ENCODE measurements around the gene NDOR1. TPM values are rescaled to one million over a fixed set of nuclear protein-coding genes. Genes with fewer than 3 reads are reported as not detected.
A peak's percentile ranks its signal among the peaks of the same experiment; 100 is the strongest.
"Not testable (repeated sequence)": the region's sequence is repeated elsewhere in the genome, so short reads cannot be mapped to it uniquely, and the experiment has no call there.

Gene NDOR1
- total RNA-seq, 1 experiment from 2014 or later: 22.7 TPM

DNA sequence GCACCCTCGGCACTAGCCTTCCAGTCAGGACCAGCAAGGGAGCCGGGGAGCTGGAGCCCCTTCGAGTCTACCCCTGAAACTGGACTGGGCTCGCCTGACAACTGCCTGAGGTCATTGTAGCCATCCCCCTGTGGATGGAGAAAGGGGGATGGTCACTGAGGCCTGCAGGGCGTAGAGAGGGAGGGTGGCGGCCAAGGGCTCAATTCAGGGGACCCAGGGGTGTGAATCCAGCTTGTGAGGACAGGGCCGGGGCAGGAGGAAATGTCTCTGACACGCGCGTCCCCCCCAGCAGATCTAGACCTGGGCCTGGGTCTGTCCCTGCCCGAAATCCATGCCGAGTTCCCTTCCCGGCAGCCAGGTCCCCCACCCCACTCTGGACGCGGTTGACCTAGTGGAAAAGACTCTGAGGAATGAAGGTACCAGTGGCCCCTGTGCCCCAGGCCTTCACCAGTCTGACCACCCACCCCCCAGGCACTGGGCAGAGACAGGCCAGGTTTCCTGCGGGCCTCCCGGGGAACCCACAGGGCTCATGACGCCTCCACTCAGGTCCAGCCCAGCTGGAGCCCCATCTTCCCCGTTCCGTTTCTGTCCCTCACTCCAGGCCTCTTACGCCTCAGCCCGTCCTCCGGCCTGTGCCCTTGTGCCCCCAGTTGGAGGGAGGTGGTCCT lies 26.0 kb downstream of the NDOR1 start:
- Histone ChIP-seq H3K36me3 (replicated peaks; ENCODE audit: control insufficient read depth, insufficient read depth, low read length) (no peaks in the 10 kb centered on the region), H3K4me3 (ENCODE audit: insufficient read depth, low read depth, low read length) (no peak overlapping the region), H3K27me3 (ENCODE audit: control insufficient read depth, insufficient read depth, low read length) (no peaks in the 10 kb centered on the region)
- DNase-seq: no peak

DNA sequence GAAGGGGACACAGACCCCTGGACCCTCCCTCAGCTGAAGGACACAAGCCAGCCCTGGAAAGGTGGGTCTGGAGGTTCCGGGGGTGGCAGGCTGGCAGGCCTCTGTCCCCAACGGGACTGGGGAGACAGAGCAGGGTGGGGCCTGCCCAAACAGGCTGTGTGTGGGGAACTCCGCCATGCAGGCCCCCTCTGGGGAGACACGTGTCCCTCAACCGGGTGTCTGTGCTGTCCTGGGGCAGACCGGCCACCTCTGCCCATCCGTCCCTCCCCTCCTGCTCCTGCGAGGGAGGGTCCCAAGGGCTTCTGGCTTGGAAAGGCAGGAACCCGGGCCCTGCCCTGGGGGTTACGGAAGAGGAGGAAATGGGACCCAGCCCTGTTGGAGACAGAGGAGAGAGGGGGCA lies 26.6 kb downstream of the NDOR1 start:
- Histone ChIP-seq H3K36me3 (replicated peaks; ENCODE audit: control insufficient read depth, insufficient read depth, low read length) (no peaks in the 10 kb centered on the region), H3K27me3 (ENCODE audit: control insufficient read depth, insufficient read depth, low read length) (no peaks in the 10 kb centered on the region), H3K4me3 (ENCODE audit: insufficient read depth, low read depth, low read length) (no peak overlapping the region)
- no peak for DNase-seq

DNA sequence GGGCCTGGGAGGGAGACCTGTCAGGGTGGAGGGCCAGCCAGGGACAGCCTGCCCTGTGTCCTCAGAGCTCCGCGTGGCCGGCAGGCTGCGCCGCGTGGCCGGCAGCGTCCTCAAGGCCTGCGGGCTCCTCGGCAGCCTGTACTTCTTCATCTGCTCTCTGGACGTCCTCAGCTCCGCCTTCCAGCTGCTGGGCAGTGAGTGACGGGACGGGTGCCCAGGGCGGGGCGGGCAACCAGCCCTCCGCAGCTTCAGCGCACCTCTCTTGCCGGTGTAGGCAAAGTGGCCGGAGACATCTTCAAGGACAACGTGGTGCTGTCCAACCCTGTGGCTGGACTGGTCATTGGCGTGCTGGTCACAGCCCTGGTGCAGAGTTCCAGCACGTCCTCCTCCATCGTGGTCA lies 27.0 kb downstream of the NDOR1 start:
- no peaks in the 10 kb centered on the region for H3K36me3 ChIP-seq (replicated peaks; ENCODE audit: control insufficient read depth, insufficient read depth, low read length)
- H3K27me3 ChIP-seq (ENCODE audit: control insufficient read depth, insufficient read depth, low read length): no peaks in the 10 kb centered on the region
- no peak for DNase-seq
- H3K4me3 ChIP-seq (ENCODE audit: insufficient read depth, low read depth, low read length): no peak overlapping the region

DNA sequence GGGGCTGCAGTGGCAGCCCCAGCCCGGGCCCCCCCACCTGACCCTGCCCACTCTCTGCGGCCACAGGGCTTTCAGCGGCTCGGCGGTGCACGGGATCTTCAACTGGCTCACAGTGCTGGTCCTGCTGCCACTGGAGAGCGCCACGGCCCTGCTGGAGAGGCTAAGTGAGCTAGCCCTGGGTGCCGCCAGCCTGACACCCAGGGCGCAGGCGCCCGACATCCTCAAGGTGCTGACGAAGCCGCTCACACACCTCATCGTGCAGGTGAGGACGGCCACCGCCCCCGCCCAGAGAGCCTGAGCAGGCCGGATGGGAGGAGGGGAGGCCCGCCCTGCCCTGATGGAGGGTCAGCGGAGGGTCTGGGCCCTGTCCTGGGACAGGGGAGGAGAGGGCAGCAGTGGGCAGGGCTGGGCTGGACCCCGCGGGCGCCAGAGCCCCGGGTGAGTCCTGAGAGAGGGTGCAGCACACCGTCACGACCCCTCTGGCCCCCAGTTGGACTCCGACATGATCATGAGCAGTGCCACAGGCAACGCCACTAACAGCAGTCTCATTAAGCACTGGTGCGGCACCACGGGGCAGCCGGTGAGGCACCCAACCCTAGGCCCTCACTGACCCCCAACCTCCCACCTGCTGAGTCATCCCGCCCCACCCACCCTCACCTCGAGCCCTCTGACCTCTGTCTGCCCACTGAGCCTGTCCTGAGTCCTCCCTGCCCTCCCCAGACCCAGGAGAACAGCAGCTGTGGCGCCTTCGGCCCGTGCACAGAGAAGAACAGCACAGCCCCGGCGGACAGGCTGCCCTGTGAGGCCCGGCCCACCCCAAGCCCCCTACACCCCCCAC lies 27.9 kb downstream of the NDOR1 start:
- Histone ChIP-seq H3K36me3 (replicated peaks; ENCODE audit: control insufficient read depth, insufficient read depth, low read length) (no peaks in the 10 kb centered on the region), H3K27me3 (ENCODE audit: control insufficient read depth, insufficient read depth, low read length) (no peaks in the 10 kb centered on the region), H3K4me3 (ENCODE audit: insufficient read depth, low read depth, low read length) (no peak overlapping the region)
- no peak for DNase-seq

DNA sequence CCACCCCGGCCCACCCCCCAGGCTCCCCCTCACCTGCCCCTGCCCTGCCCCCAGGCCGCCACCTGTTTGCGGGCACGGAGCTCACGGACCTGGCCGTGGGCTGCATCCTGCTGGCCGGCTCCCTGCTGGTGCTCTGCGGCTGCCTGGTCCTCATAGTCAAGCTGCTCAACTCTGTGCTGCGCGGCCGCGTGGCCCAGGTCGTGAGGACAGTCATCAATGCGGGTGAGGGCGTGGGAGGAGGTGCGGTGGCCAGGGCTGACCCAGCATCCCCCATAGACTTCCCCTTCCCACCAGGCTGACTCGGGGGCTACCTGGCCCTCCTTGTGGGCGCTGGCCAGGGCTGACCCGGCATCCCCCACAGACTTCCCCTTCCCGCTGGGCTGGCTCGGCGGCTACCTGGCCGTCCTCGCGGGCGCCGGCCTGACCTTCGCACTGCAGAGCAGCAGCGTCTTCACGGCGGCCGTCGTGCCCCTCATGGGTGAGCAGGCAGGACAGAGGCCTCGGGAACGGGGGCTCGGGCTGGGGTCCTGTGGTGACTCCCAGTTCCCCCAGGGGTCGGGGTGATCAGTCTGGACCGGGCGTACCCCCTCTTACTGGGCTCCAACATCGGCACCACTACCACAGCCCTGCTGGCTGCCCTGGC lies 28.7 kb downstream of the NDOR1 start:
- Histone ChIP-seq H3K27me3 (ENCODE audit: control insufficient read depth, insufficient read depth, low read length) (no peaks in the 10 kb centered on the region), H3K4me3 (ENCODE audit: insufficient read depth, low read depth, low read length) (no peak overlapping the region), H3K36me3 (replicated peaks; ENCODE audit: control insufficient read depth, insufficient read depth, low read length) (no peaks in the 10 kb centered on the region)
- DNase-seq: no peak

DNA sequence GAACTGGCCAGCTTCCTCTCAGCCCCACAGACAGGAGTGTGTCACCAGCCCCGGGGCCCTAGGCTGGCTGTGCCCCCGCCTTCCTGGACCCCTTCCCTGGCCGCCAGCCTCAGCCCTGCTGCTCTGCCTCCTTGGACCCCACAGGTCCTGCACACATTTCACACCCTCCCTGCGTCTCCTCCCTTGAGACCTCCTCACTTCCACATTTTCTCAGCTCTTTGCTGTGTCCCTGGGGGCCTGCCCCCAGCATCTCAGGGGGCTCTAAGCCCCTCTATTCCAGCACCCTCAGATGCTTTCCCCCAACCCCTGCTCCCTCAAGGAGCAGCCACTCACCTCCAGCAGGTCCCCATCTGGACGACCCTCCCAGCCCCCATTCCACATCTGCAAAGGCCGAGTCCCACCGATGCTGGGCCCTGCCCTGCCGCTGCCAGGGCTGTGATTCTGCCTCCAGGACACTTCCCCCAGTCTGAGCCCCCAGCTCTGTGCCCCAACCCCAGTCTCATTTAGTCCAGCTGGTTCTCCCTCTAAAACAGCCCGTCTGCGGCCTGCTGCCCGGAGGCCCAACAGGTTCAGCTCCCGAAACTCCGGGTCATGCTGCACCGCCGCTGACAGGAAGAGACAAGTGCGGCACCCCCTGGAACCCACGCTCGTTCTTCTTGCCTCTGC lies 29.4 kb downstream of the NDOR1 start:
- no peak for DNase-seq
- Histone ChIP-seq H3K36me3 (replicated peaks; ENCODE audit: control insufficient read depth, insufficient read depth, low read length) (no peaks in the 10 kb centered on the region), H3K27me3 (ENCODE audit: control insufficient read depth, insufficient read depth, low read length) (no peaks in the 10 kb centered on the region), H3K4me3 (ENCODE audit: insufficient read depth, low read depth, low read length) (no peak overlapping the region)

DNA sequence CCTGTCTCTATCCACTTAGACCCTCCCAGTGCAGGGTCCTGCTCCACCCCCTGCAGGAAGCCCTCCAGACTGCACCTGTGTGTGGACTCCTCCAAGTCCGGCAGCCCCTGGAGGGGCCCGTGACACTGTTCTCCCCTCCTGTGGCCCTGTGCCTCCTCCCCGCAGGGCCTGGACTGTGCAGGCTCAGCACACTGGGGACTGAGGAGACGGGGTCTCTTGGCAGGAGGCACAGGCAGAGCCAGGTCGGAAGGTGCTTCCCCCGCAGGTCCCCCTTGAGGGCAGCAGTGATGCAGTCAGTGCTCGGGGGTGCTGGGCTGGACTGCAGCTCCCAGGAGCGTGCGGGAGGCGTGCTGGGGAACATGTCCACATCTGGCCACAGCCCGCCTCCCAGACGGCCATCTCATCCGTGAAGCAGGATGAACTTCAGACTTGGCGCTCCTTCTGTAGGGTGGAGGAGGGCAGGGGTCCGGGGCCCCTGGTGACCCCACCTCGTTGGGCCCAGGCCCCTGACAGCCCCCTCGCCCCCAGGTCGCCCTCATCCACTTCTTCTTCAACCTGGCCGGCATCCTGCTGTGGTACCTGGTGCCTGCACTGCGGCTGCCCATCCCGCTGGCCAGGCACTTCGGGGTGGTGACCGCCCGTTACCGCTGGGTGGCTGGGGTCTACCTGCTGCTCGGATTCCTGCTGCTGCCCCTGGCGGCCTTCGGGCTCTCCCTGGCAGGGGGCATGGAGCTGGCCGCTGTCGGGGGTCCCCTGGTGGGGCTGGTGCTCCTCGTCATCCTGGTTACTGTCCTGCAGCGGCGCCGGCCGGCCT lies 30.1 kb downstream of the NDOR1 start:
- Histone ChIP-seq H3K4me3 (ENCODE audit: insufficient read depth, low read depth, low read length) (no peak overlapping the region), H3K36me3 (replicated peaks; ENCODE audit: control insufficient read depth, insufficient read depth, low read length) (no peaks in the 10 kb centered on the region), H3K27me3 (ENCODE audit: control insufficient read depth, insufficient read depth, low read length) (no peaks in the 10 kb centered on the region)
- peak; percentile 89 for DNase-seq

DNA sequence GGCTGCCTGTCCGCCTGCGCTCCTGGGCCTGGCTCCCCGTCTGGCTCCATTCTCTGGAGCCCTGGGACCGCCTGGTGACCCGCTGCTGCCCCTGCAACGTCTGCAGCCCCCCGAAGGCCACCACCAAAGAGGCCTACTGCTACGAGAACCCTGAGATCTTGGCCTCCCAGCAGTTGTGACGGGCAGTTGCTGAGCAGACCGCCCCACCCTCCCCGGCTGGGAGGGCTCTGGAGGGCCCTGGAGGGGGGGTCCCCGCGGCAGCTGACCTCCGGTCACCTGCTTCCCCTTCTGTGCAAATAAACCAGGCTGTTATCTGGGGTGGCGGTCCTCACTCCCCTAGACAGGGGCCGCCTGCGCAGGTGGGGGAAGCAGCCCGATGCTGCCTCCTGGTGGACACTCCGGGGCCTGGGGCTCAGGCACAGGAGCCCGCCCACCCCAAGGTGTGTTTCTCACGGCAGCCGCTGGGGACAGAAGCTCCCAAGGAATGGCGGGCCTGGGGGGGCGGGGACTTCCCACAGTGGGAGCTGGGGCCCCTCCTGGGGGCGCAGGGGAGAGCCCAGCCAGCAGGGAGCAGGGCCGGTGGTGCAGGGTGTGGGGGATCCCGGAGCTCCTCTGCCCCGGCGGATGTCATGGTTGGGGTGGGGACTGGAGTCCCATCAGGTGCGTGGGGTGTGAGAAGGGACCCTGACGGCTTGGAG lies 30.9 kb downstream of the NDOR1 start:
- peak; percentile 100 for DNase-seq
- no peaks in the 10 kb centered on the region for H3K27me3 ChIP-seq (ENCODE audit: control insufficient read depth, insufficient read depth, low read length)
- no peak overlapping the region; the same call in 1 of the 2 replicates for H3K4me3 ChIP-seq (ENCODE audit: insufficient read depth, low read depth, low read length)
- H3K36me3 ChIP-seq (replicated peaks; ENCODE audit: control insufficient read depth, insufficient read depth, low read length): no peaks in the 10 kb centered on the region

DNA sequence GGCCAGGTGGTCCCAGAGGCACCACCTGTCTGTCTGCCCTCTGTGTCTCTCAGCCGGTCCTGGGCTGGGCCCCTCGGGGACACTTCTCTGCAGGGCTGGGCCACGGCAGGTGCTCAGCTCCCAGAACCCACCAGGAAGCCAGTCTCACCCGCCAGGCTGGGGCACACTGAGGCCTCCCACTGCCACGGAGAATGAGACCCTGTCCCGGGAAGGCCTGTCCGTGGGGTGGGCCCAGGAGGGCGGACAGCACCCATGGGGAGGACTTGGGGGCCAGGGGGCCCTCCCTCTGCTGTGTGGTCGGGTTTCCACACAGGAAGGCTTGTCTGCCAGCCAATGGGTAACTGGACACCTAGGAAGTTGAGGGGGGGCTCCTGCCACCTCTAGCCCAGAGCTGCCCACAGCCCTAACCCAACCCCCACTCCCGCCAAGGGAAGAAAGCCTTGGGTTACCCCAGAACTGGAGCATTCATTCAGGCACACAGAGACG lies 31.5 kb downstream of the NDOR1 start:
- Histone ChIP-seq H3K27me3 (ENCODE audit: control insufficient read depth, insufficient read depth, low read length) (no peaks in the 10 kb centered on the region), H3K36me3 (replicated peaks; ENCODE audit: control insufficient read depth, insufficient read depth, low read length) (peaks cover 1% of the 10 kb centered on the region), H3K4me3 (ENCODE audit: insufficient read depth, low read depth, low read length) (no peak overlapping the region; the same call in 1 of the 2 replicates)
- DNase-seq: no peak

DNA sequence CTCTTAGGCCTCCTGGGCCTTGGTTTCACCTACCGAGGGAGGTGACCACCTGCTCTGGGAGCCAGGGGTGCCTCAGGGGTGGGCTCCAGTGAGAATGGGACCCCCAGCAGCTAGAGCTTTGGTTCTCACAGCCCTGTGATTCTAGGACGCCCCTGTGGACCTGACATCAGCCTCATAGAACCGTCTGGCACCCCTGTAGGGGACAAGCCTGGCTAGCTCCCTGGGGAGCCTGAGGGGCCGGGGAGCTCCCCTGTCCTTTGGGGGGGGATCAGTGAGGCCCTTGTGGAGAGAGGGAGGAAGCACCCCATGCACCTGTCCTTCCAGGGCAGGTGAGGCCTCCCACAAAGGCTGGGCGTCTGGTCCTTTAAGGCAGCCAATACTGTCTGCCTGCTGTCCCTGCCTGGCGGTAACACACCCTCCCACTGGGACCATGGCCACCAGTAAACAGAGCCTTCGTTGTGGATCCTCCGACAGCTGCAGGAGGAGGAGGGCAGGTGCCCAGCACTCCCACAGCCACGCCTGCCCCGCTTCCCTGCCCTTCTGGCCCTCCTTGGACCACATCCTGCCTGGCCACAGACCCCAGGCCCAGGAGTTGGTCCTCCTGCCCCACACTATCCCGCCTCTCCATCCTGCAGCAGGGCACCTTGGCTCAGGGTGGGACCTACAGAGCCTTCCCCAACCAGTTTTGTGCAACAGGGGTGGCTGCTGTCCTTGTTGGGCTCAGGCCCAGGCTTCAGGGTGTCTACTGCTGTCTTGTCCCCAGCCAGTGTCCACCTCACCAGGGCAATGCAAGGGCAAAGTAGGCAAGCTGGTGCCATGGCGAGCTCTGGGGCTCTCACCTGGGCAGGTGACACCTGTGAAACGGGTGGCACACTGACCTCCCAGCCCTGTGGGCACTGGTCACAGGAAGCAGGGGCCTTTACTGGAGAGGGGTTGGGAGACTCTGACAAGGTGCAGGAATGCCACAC lies 32.5 kb downstream of the NDOR1 start:
- Histone ChIP-seq H3K4me3 (ENCODE audit: insufficient read depth, low read depth, low read length) (no peak overlapping the region), H3K27me3 (ENCODE audit: control insufficient read depth, insufficient read depth, low read length) (no peaks in the 10 kb centered on the region), H3K36me3 (replicated peaks; ENCODE audit: control insufficient read depth, insufficient read depth, low read length) (peaks cover 10% of the 10 kb centered on the region)
- no peak for DNase-seq

DNA sequence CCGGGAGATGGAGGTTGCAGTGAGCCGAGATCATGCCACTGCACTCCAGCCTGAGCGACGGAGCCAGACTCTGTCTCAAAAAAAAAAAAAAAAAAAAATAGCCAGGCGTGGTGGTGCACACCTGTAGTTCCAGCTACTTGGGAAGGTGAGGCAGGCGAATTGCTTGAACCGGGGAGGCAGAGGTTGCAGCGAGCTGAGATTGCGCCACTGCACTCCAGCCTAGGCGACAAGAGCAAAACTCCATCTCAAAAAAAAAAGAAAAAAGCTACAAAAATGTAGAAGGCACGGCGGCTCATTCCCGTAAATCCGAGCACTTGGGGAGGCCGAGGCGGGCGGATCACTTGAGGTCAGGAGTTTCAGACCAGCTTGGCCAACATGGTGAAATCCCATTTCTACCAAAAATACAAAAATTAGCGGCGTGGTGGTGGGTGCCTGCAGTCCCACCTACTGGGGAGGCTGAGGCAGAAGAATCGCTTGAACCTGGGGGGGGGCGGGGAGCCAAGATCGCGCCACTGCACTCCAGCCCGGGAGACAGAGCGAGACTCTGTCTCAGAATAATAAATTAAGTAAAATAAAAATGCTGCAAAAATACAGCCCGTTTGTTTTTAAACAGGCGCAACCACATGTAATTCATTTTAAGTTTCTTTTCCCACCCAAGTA lies 34.2 kb downstream of the NDOR1 start:
- not testable (repeated sequence) for DNase-seq; H3K27me3 ChIP-seq (ENCODE audit: control insufficient read depth, insufficient read depth, low read length)
- Histone ChIP-seq H3K4me3 (ENCODE audit: insufficient read depth, low read depth, low read length) (peak overlapping the region; percentile 89), H3K36me3 (replicated peaks; ENCODE audit: control insufficient read depth, insufficient read depth, low read length) (peaks cover 15% of the 10 kb centered on the region)

DNA sequence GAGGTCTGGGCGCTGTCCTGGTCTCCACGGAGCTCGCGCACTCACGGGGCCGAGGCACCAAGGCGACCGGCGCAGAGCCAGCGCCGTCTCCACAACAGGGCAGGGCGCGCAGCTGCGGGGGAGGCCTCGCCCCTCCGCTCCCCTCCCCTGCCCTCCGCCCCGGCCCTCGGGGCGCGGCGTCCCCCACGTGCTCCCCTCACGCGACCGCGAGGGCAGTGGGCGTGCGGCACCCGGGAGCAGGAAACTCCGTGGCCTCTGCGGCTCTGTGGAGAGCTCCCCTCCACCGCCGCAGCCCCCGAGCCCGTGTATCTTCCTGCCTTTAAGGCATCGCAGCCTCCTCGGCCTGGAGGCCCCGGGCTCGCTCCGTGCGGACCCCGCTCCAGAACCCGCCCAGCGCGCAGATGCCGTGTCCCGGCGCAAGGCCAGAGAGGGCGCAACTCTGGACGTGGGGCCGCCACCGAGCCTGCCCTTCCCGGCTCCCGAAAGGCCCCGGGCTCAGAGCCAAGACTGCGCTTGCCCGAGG lies 34.9 kb downstream of the NDOR1 start:
- no peak for DNase-seq
- H3K36me3 ChIP-seq (replicated peaks; ENCODE audit: control insufficient read depth, insufficient read depth, low read length): peaks cover 15% of the 10 kb centered on the region

More for the DNA sequence above, 34.9 kb downstream of the NDOR1 start:
- peak overlapping the region; percentile 89 for H3K4me3 ChIP-seq (ENCODE audit: insufficient read depth, low read depth, low read length)
- no peaks in the 10 kb centered on the region for H3K27me3 ChIP-seq (ENCODE audit: control insufficient read depth, insufficient read depth, low read length)

Measured in H7 (cell line).